NCI-H2081 (cell line): ENCODE results near the gene SPATA31A3.
"Not testable (repeated sequence)": the region's sequence is repeated elsewhere in the genome, so short reads cannot be mapped to it uniquely, and the experiment has no call there.

ENCODE experiments used
- DNase-seq, 2 experiments: peaks; one replicate each; lab custom pipeline; 2025; lab: John Stamatoyannopoulos, UW

SPATA31A3 gene

GRCh38 chr9:66992450-66992849 is at the start of gene SPATA31A3:
Gene SPATA31A3, minus strand, starts transcription at chr9:66992550. Its CDS starts 29 bp downstream, at chr9:66992521.
- not testable (repeated sequence) for DNase-seq

GRCh38 chr9:66952576-66952975 is 39.8 kb downstream of the SPATA31A3 start:
- DNase-seq = not testable (repeated sequence)

GRCh38 chr9:66942400-66943155 is 49.8 kb downstream of the SPATA31A3 start:
- not testable (repeated sequence) for DNase-seq

GRCh38 chr9:66939878-66940830 is 52.2 kb downstream of the SPATA31A3 start:
- DNase-seq = not testable (repeated sequence)

- DNase-seq = not testable (repeated sequence)
These were observed 54.0 kb downstream of the SPATA31A3 start for GRCh38 chr9:66938322-66938721.

- not testable (repeated sequence) for DNase-seq
These were observed 54.7 kb downstream of the SPATA31A3 start for GRCh38 chr9:66937662-66938061.
